GM12878 (cell line): Measurements from ENCODE around the gene SUPT3H. TPM values are rescaled to one million over a fixed set of nuclear protein-coding genes. Genes with fewer than 3 reads are reported as not detected.

Experiments used
- ATAC-seq: fragments of 200-7000 bp; cut with Tn5 transposase; 3 replicates; pipeline ENCODE4 v1.9.1; 2020; ENCODE audit warnings: mild to moderate bottlenecking, moderate library complexity
- BruUV-seq: library from RNA; stranded (reverse); fragments of 400-500 nt; replicated peaks from 2 replicates; lab custom pipeline; 2021; lab: Mats Ljungman, UMichigan
- CTCF ChIA-PET: fragments of 300-600 bp; sonication (Branson Sonifier 250); formaldehyde crosslinking; extraction: SDS; loops from one replicate; lab custom pipeline; 2021; ENCODE audit warnings: inconsistent platforms; lab: Yijun Ruan, JAX
- POLR2A ChIA-PET: fragments of 350-600 bp; formaldehyde crosslinking; extraction: SDS; loops from one replicate; lab custom pipeline; 2021; ENCODE audit warnings: inconsistent platforms; lab: Charles Lee
- RAD21 ChIA-PET: fragments of 300-600 bp; sonication (Branson Sonifier 250); formaldehyde crosslinking; loops from one replicate; lab custom pipeline; 2023; ENCODE audit warnings: antibody characterized with exemption; ENCODE audit not compliant: unreplicated experiment; lab: Charles Lee
- SMC1A ChIA-PET: fragments of 300-600 bp; sonication (Branson Sonifier 250); formaldehyde crosslinking; loops from one replicate; lab custom pipeline; 2023; ENCODE audit not compliant: unreplicated experiment, uncharacterized antibody; lab: Charles Lee
- DNase-seq: peaks from one replicate; pipeline ENCODE4 v3.0.0-alpha.2; 2011; ENCODE audit warnings: low read depth, low spot score
- FAIRE-seq: peaks from 3 replicates; lab custom pipeline; 2011; peaks lifted over from hg19 to GRCh38; lab: Jason Lieb, UNC
- H2AFZ ChIP-seq: 2 replicates; pipeline ENCODE4 v1.6.0; 2011; ENCODE audit warnings: low read depth, low read length, control low read depth; ENCODE audit not compliant: control insufficient read depth
- H3K27ac ChIP-seq: 2 replicates; pipeline ENCODE4 v1.5.1; 2011; ENCODE audit warnings: control low read depth; ENCODE audit not compliant: control insufficient read depth, insufficient read depth
- H3K27me3 ChIP-seq, 2 experiments: replicated peaks in 1 of 2; 2 replicates each; pipeline versions ENCODE4 v1.6.0 to v1.6.1; 2011; ENCODE audit warnings: low read length in 1 of 2; ENCODE audit not compliant: control insufficient read depth in 2 of 2, insufficient read depth in 2 of 2
- H3K36me3 ChIP-seq, 2 experiments: 2 replicates each; pipeline ENCODE4 v1.5.1; 2011; ENCODE audit warnings: low read length in 1 of 2; ENCODE audit not compliant: control insufficient read depth in 2 of 2, insufficient read depth in 2 of 2
- H3K4me1 ChIP-seq: 2 replicates; pipeline ENCODE4 v1.6.1; 2011; ENCODE audit warnings: mild to moderate bottlenecking, low read length, moderate library complexity, mixed read lengths; ENCODE audit not compliant: control insufficient read depth, insufficient read depth
- H3K4me2 ChIP-seq: 2 replicates; pipeline ENCODE4 v1.6.0; 2011; ENCODE audit warnings: control low read depth; ENCODE audit not compliant: control insufficient read depth, insufficient read depth
- H3K4me3 ChIP-seq: fragments of 200-600 bp; sonication (generic); 2 replicates; pipeline ENCODE4 v1.5.1; 2016
- H3K79me2 ChIP-seq: 2 replicates; pipeline ENCODE4 v1.6.0; 2011; ENCODE audit warnings: low read length; ENCODE audit not compliant: control insufficient read depth, insufficient read depth
- H3K9ac ChIP-seq: 2 replicates; pipeline ENCODE4 v1.8.0; 2011; ENCODE audit warnings: low read length, control low read depth, mixed read lengths; ENCODE audit not compliant: control insufficient read depth, insufficient read depth
- H3K9me3 ChIP-seq: replicated peaks from 3 replicates; pipeline ENCODE4 v1.5.1; 2011; ENCODE audit warnings: mild to moderate bottlenecking, low read length; ENCODE audit not compliant: control insufficient read depth, insufficient read depth
- H4K20me1 ChIP-seq: 2 replicates; pipeline ENCODE4 v1.6.0; 2011; ENCODE audit not compliant: control insufficient read depth, insufficient read depth
- BHLHE40 ChIP-seq, 2 experiments: fragments of 450-650 bp in 1 of 2; IDR thresholded peaks; 2 replicates each; pipeline ENCODE4 v1.6.1; 2011 to 2017; ENCODE audit warnings: low read depth in 2 of 2, borderline replicate concordance in 1 of 2, improper control_type of control experiment in 1 of 2, low read length in 1 of 2, mild to moderate bottlenecking in 1 of 2
- EGR1 ChIP-seq, 2 experiments: IDR thresholded peaks; 1 replicate in 1 of 2; 2 replicates in 1 of 2; pipeline ENCODE4 v1.6.1; 2011 to 2012; ENCODE audit warnings: low read depth in 2 of 2, low read length in 2 of 2, borderline replicate concordance in 1 of 2, mild to moderate bottlenecking in 1 of 2, moderate library complexity in 1 of 2
- IRF4 ChIP-seq: IDR thresholded peaks from 2 replicates; pipeline ENCODE4 v1.6.1; 2011; ENCODE audit warnings: low read depth, low read length
- POU2F2 ChIP-seq: IDR thresholded peaks from 3 replicates; pipeline ENCODE4 v1.6.1; 2011; ENCODE audit warnings: low read depth, mild to moderate bottlenecking, low read length, borderline replicate concordance
- SMAD5 ChIP-seq: IDR thresholded peaks from 2 replicates; pipeline ENCODE4 v1.6.1; 2016; ENCODE audit warnings: antibody characterized with exemption, low read depth
- SP1 ChIP-seq: IDR thresholded peaks from one replicate; pipeline ENCODE4 v1.6.1; 2011; ENCODE audit warnings: low read depth, low read length
- WGBS: methylation state at CpG from one replicate; pipeline ENCODE4 v1.1.6; 2016; ENCODE audit warnings: low lambda C conversion rate; ENCODE audit not compliant: insufficient replicate concordance, insufficient coverage; ENCODE audit errors: missing lambda C conversion rate; 5-methylcytosine and 5-hydroxymethylcytosine counted together
- in situ Hi-C: fragments of 300-500 bp; cut with MboI; formaldehyde crosslinking; loops from 9 replicates; pipeline ENCODE4 v1.14.3; 2018; ENCODE audit warnings: mixed read lengths
- intact Hi-C: fragments of 100-400 bp; cut with micrococcal nuclease; formaldehyde crosslinking; loops from one replicate; pipeline ENCODE4 v1.14.2; 2022; ENCODE audit not compliant: unreplicated experiment
- polyA plus RNA-seq, 11 experiments: library from polyadenylated mRNA; depleted of rRNA in 4 of 11; unstranded in 6 of 11; stranded (reverse) in 5 of 11; fragments of >200 nt; fragmentation: Nextera tagmentation in 4 of 11; fragmentation: Illumina TruSeq in 1 of 11; extraction: Ambion mirVana in 4 of 11; extraction: Trizol in 1 of 11; gene quantifications; 1 replicate in 1 of 11; 2 replicates in 10 of 11; pipeline versions ENCODE4 v1.2.1 to v1.2.3, GENCODE V29; 2011 to 2016; ENCODE audit warnings: inconsistent platforms in 2 of 11, missing spikeins in 2 of 11, low read depth in 1 of 11
- total RNA-seq, 4 experiments: library from RNA; depleted of rRNA in 3 of 4; stranded (reverse); fragments of >200 nt in 3 of 4; fragmentation: Illumina TruSeq in 1 of 4; extraction: Trizol in 1 of 4; gene quantifications; 2 replicates each; pipeline versions ENCODE4 v1.2.1 to v1.2.3, GENCODE V29; 2013 to 2021
- TF ChIP-seq, protein P1 (sequence below): IDR thresholded peaks from 2 replicates; pipeline ENCODE4 v1.6.1; 2012; ENCODE audit warnings: improper control_type of control experiment, low read depth, low read length; ENCODE audit not compliant: insufficient replicate concordance
- TF ChIP-seq, protein P2 (sequence below): IDR thresholded peaks from 2 replicates; pipeline ENCODE4 v1.6.1; 2011; ENCODE audit warnings: mild to moderate bottlenecking, low read depth, low read length, moderate library complexity; ENCODE audit not compliant: insufficient replicate concordance
- TF ChIP-seq, protein P3 (sequence below): fragments of 450-650 bp; formaldehyde crosslinking; IDR thresholded peaks from 2 replicates; pipeline ENCODE4 v1.4.0; 2020; ENCODE audit warnings: mild to moderate bottlenecking, moderate library complexity

Gene SUPT3H
- total and polyA plus RNA-seq, 10 of the 15 experiments (the other 5 are each of a cell fraction or from before 2014, with no cell fraction given) = 0.51 to 3.7 (median 2.0) TPM

DNA sequence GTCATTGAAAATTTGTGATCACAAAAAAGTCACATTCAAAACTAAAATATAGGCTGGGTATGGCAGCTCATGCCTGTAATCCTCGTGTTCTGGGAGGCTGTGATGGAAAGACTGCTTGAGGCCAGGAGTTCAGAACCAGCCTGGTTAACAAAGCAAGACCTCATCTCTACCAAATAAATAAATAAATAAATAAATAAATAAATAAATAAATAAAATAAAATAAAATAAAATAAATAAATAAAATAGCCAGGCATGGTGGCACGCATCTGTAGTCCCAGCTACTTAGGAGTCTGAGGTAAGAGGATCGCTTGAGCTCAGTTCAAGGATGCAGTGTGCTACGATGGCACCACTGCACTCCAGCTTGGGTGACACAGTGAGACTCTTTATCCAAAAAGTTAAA is 392.7 kb downstream of the SUPT3H start (continued):
- TF ChIP-seq, protein P1, sequence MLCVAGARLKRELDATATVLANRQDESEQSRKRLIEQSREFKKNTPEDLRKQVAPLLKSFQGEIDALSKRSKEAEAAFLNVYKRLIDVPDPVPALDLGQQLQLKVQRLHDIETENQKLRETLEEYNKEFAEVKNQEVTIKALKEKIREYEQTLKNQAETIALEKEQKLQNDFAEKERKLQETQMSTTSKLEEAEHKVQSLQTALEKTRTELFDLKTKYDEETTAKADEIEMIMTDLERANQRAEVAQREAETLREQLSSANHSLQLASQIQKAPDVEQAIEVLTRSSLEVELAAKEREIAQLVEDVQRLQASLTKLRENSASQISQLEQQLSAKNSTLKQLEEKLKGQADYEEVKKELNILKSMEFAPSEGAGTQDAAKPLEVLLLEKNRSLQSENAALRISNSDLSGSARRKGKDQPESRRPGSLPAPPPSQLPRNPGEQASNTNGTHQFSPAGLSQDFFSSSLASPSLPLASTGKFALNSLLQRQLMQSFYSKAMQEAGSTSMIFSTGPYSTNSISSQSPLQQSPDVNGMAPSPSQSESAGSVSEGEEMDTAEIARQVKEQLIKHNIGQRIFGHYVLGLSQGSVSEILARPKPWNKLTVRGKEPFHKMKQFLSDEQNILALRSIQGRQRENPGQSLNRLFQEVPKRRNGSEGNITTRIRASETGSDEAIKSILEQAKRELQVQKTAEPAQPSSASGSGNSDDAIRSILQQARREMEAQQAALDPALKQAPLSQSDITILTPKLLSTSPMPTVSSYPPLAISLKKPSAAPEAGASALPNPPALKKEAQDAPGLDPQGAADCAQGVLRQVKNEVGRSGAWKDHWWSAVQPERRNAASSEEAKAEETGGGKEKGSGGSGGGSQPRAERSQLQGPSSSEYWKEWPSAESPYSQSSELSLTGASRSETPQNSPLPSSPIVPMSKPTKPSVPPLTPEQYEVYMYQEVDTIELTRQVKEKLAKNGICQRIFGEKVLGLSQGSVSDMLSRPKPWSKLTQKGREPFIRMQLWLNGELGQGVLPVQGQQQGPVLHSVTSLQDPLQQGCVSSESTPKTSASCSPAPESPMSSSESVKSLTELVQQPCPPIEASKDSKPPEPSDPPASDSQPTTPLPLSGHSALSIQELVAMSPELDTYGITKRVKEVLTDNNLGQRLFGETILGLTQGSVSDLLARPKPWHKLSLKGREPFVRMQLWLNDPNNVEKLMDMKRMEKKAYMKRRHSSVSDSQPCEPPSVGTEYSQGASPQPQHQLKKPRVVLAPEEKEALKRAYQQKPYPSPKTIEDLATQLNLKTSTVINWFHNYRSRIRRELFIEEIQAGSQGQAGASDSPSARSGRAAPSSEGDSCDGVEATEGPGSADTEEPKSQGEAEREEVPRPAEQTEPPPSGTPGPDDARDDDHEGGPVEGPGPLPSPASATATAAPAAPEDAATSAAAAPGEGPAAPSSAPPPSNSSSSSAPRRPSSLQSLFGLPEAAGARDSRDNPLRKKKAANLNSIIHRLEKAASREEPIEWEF = no peak

GRCh38 chr6:44983467-44984365 is 394.0 kb downstream of the SUPT3H start:
- ChIA-PET SMC1A (interaction anchor here (0.6 to 2.3 kb wide), 5 partner anchors 13 to 326 kb away, joined by 3 to 6 read pairs (median 3); no protein-coding TSS in a partner anchor), RAD21 (no interaction called here), CTCF (interaction anchor here (2.8 kb wide), 1 partner anchor 18 kb away, joined by 11 read pairs; no protein-coding TSS in a partner anchor), POLR2A (interaction anchor here (0.6 kb wide), 1 partner anchor 45 kb away, joined by 3 read pairs; no protein-coding TSS in a partner anchor)
- WGBS = 41% methylated on average over 4 of the region's 4 CpGs
- Histone ChIP-seq H2AFZ (no peak overlapping the region), H3K4me2 (no peak overlapping the region), H3K4me3 (no peak overlapping the region), H3K27me3 (no peaks in the 10 kb centered on the region), H3K9ac (no peak overlapping the region), H3K27ac (no peak overlapping the region), H3K9me3 (no peaks in the 10 kb centered on the region), H3K36me3 (no peaks in the 10 kb centered on the region), H4K20me1 (no peaks in the 10 kb centered on the region), H3K4me1 (no peaks in the 10 kb centered on the region), H3K79me2 (no peaks in the 10 kb centered on the region)
- DNase-seq (no peak), FAIRE-seq (no peak), ATAC-seq (no peak)
- no TSS peak for BruUV-seq
- in situ Hi-C loops = no loop called here
- intact Hi-C loops = no loop called here
- TF ChIP-seq, protein P2, sequence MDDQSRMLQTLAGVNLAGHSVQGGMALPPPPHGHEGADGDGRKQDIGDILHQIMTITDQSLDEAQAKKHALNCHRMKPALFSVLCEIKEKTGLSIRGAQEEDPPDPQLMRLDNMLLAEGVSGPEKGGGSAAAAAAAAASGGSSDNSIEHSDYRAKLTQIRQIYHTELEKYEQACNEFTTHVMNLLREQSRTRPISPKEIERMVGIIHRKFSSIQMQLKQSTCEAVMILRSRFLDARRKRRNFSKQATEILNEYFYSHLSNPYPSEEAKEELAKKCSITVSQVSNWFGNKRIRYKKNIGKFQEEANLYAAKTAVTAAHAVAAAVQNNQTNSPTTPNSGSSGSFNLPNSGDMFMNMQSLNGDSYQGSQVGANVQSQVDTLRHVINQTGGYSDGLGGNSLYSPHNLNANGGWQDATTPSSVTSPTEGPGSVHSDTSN = no peak
- TF ChIP-seq SMAD5 (no peak), POU2F2 (no peak), BHLHE40 (IDR thresholded peaks at IDR 0.05; ENCODE audit: borderline replicate concordance in 1 of 2, low read depth in 2 of 2, low read length in 1 of 2) (no peak), SP1 (no peak), IRF4 (no peak), EGR1 (IDR thresholded peaks at IDR 0.05; ENCODE audit: borderline replicate concordance in 1 of 2, low read depth in 2 of 2, low read length in 2 of 2) (no peak)
- TF ChIP-seq, protein P3, sequence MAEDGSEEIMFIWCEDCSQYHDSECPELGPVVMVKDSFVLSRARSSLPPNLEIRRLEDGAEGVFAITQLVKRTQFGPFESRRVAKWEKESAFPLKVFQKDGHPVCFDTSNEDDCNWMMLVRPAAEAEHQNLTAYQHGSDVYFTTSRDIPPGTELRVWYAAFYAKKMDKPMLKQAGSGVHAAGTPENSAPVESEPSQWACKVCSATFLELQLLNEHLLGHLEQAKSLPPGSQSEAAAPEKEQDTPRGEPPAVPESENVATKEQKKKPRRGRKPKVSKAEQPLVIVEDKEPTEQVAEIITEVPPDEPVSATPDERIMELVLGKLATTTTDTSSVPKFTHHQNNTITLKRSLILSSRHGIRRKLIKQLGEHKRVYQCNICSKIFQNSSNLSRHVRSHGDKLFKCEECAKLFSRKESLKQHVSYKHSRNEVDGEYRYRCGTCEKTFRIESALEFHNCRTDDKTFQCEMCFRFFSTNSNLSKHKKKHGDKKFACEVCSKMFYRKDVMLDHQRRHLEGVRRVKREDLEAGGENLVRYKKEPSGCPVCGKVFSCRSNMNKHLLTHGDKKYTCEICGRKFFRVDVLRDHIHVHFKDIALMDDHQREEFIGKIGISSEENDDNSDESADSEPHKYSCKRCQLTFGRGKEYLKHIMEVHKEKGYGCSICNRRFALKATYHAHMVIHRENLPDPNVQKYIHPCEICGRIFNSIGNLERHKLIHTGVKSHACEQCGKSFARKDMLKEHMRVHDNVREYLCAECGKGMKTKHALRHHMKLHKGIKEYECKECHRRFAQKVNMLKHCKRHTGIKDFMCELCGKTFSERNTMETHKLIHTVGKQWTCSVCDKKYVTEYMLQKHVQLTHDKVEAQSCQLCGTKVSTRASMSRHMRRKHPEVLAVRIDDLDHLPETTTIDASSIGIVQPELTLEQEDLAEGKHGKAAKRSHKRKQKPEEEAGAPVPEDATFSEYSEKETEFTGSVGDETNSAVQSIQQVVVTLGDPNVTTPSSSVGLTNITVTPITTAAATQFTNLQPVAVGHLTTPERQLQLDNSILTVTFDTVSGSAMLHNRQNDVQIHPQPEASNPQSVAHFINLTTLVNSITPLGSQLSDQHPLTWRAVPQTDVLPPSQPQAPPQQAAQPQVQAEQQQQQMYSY (CRISPR knock-in tag) = no peak
